Urothelium cell line (cell line): Measurements from ENCODE around the gene PDE6C.
A peak's percentile ranks its signal among the peaks of the same experiment; 100 is the strongest.

Experiments
- DNase-seq: peaks from one replicate; pipeline ENCODE4 v3.0.0; 2011; ENCODE audit warnings: low spot score, mixed read lengths
- FAIRE-seq: peaks from 2 replicates; lab custom pipeline; 2011; peaks lifted over from hg19 to GRCh38; lab: Jason Lieb, UNC

The PDE6C gene

DNA sequence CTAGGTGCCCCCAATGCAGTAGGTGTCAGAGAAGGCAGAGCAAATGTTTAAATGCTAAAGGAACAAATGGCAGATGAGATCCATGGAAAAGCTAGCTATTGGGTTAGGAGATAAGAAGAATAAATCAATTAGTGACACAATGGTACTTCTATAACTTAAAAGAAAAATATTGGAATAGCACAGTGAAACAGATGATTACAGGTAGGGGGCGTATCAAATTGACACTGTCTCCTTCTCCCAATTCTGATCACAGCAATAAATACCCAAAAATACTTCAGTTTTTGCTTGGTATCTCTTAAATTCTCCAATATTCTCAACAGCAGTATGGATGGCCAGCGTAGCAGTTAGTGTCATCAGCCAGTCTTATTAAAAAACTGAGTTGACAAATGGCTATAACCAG, 84.9 kb downstream of the PDE6C start:
- DNase-seq: no peak
- no peak for FAIRE-seq

DNA sequence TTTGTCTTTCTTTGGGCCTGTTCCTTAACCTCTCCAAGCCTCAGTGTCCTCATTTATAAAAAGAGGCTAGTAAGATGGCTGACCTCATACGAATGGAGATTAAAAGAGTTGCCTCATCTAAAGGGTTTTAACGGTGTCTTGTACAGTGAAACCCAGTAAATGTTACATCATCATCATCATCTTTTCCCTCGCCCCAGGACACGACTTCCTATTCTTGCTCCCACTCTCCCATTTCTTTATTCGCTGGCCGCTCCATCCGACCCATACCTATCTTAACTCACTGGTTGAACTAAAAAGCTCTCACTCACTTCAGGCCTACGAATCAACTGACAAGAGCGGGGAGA, 89.5 kb downstream of the PDE6C start:
- FAIRE-seq: no peak
- no peak for DNase-seq

GRCh38 chr10:93702210-93703001, 90.1 kb downstream of the PDE6C start, which contains the start of gene FRA10AC1:
Gene FRA10AC1 (minus strand): TSS chr10:93702592. CDS start chr10:93700106, 2,486 bp downstream.
- peak; percentile 88 for DNase-seq
- peak; percentile 23 for FAIRE-seq

GRCh38 chr10:93703066-93703465, 90.7 kb downstream of the PDE6C start:
- no peak for DNase-seq
- no peak for FAIRE-seq

DNA sequence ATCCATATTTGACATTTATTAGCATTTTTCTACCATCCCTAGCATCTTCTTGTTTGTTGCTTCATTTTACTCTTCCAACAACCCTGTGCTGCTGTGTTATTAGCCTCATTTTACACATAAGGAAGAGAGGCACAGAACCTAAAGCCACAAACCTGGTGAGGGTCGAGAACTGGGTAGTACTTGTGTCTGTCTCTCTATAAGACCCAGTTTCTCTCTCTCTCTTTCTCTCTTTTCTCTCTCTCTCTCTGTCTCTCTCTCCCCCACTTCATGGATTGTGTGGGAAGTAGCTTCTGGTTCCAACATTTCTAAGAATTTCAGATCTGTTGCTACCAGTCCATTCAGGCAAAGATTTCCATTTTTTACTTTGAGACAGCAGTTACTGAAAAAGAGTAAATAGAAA, 91.5 kb downstream of the PDE6C start:
- no peak for FAIRE-seq

GRCh38 chr10:93704451-93704850, 92.1 kb downstream of the PDE6C start:
- no peak for FAIRE-seq
- no peak for DNase-seq

More for the DNA sequence above, 91.5 kb downstream of the PDE6C start:
- DNase-seq: no peak

GRCh38 chr10:93707623-93708022, 95.3 kb downstream of the PDE6C start:
- FAIRE-seq (no peak), DNase-seq (no peak)

GRCh38 chr10:93710333-93710909, 98.1 kb downstream of the PDE6C start:
- DNase-seq: no peak
- no peak for FAIRE-seq

DNA sequence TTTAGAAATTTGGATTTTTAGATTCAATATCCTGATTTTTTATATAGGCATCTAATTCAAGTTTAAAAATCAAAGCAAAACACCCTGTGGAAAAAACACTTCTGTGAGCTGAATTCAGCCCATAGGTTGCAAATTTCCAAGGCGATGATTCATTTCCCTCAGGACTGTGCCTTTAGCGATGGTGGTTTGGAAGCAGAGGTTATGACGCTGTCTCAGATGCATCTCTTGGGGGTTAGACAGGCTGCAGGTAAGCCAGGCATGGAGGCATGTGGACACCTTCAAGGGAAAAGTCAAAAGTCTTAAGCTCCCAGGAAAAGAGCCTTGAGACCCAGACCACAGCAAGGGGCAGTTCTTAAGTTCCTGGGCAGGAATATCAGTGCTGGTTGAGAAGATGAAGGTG, 99.6 kb downstream of the PDE6C start:
- DNase-seq (no peak), FAIRE-seq (no peak)

GRCh38 chr10:93712593-93712992, 100.3 kb downstream of the PDE6C start:
- FAIRE-seq: no peak
- no peak for DNase-seq

DNA sequence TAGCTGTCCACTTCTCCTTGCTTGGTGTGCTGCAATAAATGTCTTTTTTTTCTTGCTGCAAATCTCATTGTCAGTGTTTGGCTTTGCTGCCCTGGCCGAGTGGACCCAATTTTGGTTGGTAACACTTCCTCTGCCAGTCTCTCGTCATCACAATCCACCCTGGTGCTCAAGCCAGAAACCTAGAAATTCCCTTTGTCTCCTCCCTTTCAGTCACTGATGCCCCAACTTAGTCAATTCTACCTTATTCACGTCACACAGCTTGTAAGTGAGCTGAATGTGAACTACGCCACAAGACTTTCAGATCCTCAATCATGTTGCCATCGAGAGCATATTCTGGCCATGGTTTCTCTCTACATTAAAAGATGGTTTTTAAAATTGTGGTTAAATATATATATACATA, 103.0 kb downstream of the PDE6C start:
- DNase-seq (no peak), FAIRE-seq (no peak)
